HFFc6 (cell line): ENCODE results near the gene TSFM. TPM values are rescaled to one million over a fixed set of nuclear protein-coding genes. Genes with fewer than 3 reads are reported as not detected.

ENCODE experiments used
- DNase-seq: peaks from one replicate; pipeline ENCODE4 v3.0.0-alpha.2; 2018
- H3K27ac Mint-ChIP-seq: 2 replicates; pipeline ENCODE4 v1.8.0; 2020; ENCODE audit warnings: mild to moderate bottlenecking, mixed read lengths
- H3K27me3 Mint-ChIP-seq: 2 replicates; pipeline ENCODE4 v1.8.0; 2021; ENCODE audit warnings: mild to moderate bottlenecking, moderate library complexity, mixed read lengths; ENCODE audit not compliant: insufficient read depth
- H3K36me3 Mint-ChIP-seq: 2 replicates; pipeline ENCODE4 v1.8.0; 2021; ENCODE audit warnings: low read depth, mixed read lengths
- H3K4me1 Mint-ChIP-seq: 2 replicates; pipeline ENCODE4 v1.8.0; 2020; ENCODE audit warnings: low read depth, mixed read lengths
- H3K4me3 Mint-ChIP-seq: 2 replicates; pipeline ENCODE4 v1.8.0; 2020; ENCODE audit warnings: mild to moderate bottlenecking, moderate library complexity, mixed read lengths
- H3K9me3 Mint-ChIP-seq: 2 replicates; pipeline ENCODE4 v1.8.0; 2020; ENCODE audit warnings: mild to moderate bottlenecking, mixed read lengths
- total RNA-seq, 6 experiments: library from RNA; stranded (reverse); fragmentation: NEBNext Ultra II Directional; extraction: Animal tissue kit (Norgen Biotek cat#: 25700); gene quantifications; 2 replicates in 1 of 6; 3 replicates in 5 of 6; pipeline ENCODE4 v1.2.3, GENCODE V29; 2021
- TF ChIP-seq, protein P1 (sequence below): fragments of 200-600 bp; sonication (generic); IDR thresholded peaks from 2 replicates; pipeline ENCODE4 v1.5.0; 2021; ENCODE audit warnings: antibody characterized with exemption, mild to moderate bottlenecking

TSFM gene
- total RNA-seq, 6 experiments from 2014 or later: 28.6 to 36.8 (median 33.7) TPM

DNA sequence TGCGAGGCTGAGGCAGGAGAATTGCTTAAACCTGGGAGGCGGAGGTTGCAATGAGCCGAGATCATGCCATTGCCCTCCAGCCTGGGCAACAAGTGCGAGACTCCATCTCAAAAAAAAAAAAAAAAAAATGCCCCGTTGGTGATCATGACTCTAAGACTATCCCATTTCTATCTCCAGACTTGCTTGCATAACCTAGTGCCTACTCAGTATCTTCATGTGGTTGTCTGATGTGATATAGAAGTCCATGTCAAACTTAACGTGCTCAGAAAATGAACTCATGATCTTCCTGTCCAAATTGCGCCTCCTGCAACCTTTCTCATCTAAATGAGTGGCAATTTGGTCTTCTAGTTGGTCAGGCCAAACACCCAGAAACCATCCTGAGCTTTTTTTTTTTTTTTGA, 4.7 kb upstream of the TSFM start:
- Mint-ChIP-seq H3K4me1 (peaks cover 29% of the 10 kb centered on the region), H3K4me3 (no peak overlapping the region), H3K9me3 (no peaks in the 10 kb centered on the region), H3K27me3 (peaks cover 3% of the 10 kb centered on the region; the same call in 1 of the 2 replicates), H3K36me3 (peaks cover 22% of the 10 kb centered on the region), H3K27ac (no peak overlapping the region)
- DNase-seq: no peak
- TF ChIP-seq, protein P1, sequence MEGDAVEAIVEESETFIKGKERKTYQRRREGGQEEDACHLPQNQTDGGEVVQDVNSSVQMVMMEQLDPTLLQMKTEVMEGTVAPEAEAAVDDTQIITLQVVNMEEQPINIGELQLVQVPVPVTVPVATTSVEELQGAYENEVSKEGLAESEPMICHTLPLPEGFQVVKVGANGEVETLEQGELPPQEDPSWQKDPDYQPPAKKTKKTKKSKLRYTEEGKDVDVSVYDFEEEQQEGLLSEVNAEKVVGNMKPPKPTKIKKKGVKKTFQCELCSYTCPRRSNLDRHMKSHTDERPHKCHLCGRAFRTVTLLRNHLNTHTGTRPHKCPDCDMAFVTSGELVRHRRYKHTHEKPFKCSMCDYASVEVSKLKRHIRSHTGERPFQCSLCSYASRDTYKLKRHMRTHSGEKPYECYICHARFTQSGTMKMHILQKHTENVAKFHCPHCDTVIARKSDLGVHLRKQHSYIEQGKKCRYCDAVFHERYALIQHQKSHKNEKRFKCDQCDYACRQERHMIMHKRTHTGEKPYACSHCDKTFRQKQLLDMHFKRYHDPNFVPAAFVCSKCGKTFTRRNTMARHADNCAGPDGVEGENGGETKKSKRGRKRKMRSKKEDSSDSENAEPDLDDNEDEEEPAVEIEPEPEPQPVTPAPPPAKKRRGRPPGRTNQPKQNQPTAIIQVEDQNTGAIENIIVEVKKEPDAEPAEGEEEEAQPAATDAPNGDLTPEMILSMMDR: no peak

DNA sequence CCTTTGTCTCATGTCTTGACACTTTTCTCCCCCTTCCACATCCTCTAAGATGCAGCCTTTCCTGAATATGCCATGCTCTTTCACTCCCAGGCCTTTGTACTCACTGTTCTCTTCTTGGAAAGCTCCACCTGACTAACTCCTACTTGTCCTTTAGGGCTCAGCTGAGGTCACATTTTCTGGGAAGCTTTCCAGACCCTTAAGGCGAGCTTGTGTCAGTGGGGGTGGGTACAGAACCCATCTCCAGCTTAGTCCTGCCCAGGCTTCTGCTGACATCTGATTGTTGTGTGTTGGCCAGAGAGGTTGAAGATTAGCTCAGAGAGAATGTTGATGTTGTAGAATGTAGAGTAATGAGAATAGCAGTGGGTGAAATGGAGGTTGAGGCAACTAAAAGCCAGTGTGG, 2.9 kb upstream of the TSFM start:
- DNase-seq: peak; percentile 20
- TF ChIP-seq, protein P1: no peak
- H3K27me3 Mint-ChIP-seq: peaks cover 2% of the 10 kb centered on the region; the same call in 1 of the 2 replicates
- peak overlapping the region; percentile 17; the same call in 1 of the 2 replicates for H3K27ac Mint-ChIP-seq
- H3K4me1 Mint-ChIP-seq: peaks cover 22% of the 10 kb centered on the region
- H3K36me3 Mint-ChIP-seq: peaks cover 26% of the 10 kb centered on the region
- no peaks in the 10 kb centered on the region for H3K9me3 Mint-ChIP-seq
- no peak overlapping the region for H3K4me3 Mint-ChIP-seq

DNA sequence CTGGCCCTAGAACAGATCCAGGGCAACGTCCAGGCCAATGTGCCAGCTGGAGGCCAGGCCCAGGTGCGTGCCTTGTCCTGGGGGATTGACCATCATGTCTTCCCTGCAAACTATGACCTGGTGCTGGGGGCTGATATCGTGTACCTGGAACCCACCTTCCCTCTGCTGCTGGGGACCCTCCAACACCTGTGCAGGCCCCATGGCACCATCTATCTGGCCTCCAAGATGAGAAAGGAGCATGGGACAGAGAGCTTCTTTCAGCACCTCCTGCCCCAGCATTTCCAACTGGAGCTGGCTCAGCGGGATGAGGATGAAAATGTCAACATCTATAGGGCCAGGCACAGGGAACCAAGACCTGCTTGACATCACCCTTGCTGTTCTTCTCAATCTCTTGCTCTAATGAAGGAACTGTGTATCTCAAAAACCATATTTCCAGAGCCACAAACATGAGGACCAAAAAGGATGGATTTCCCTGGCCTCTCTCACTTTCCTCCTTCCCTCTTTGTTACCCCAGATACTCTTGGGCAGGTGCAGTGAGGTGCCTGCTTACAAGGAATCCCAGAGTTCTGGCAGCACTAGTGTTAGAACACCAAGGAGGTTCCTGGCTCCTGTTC, 2.2 kb upstream of the TSFM start:
- Mint-ChIP-seq H3K9me3 (no peaks in the 10 kb centered on the region), H3K27ac (no peak overlapping the region; the same call in 1 of the 2 replicates), H3K4me1 (peaks cover 22% of the 10 kb centered on the region), H3K4me3 (no peak overlapping the region), H3K27me3 (peaks cover 2% of the 10 kb centered on the region; the same call in 1 of the 2 replicates), H3K36me3 (peaks cover 26% of the 10 kb centered on the region)
- TF ChIP-seq, protein P1: no peak
- no peak for DNase-seq

DNA sequence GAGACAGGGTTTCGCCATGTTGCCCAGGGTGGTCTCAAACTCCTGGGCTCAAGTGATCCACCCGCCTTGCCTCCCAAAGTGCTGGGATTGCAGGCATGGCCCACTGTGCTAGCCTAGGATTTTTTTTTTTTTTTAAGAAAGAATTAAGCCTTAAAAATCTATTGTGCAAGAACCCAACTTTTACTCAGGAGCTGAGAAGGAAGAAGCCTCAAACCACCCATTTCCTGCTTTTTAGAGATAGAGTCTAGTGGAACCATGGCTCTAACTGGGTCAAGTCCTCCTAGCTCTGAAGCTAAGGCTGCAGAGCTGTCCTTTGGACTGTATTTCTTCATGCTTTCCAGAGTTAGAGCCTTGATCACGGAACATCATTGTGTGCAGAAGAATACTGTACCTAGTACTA, 1.3 kb upstream of the TSFM start:
- peaks cover 18% of the 10 kb centered on the region for H3K36me3 Mint-ChIP-seq
- no peak overlapping the region for H3K4me3 Mint-ChIP-seq
- H3K4me1 Mint-ChIP-seq: peaks cover 22% of the 10 kb centered on the region
- TF ChIP-seq, protein P1: no peak
- no peak overlapping the region for H3K27ac Mint-ChIP-seq
- no peak for DNase-seq
- no peaks in the 10 kb centered on the region for H3K9me3 Mint-ChIP-seq
- H3K27me3 Mint-ChIP-seq: peaks cover 2% of the 10 kb centered on the region; the same call in 1 of the 2 replicates

DNA sequence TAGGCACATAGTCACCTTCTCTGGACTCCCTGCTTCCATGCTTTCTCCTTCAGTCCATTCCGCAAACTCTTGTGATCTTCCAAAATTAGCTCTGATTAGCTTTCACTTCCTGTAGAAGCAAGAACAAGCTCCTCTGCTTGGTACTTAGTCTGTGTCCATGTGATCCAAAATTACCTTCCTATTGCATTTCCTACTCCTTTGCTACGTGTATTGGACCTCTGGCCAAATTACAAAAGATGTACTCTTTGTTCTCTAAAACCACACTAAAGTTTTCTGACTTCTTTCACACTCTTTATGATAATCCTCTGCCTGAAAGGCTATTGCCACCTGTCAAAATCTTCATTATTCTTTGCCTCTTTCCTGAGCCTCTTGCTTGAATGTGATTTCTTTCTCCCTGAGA, 786 bp upstream of the TSFM start:
- H3K9me3 Mint-ChIP-seq: no peaks in the 10 kb centered on the region
- H3K4me3 Mint-ChIP-seq: no peak overlapping the region
- TF ChIP-seq, protein P1: no peak
- H3K4me1 Mint-ChIP-seq: peaks cover 22% of the 10 kb centered on the region
- peaks cover 21% of the 10 kb centered on the region for H3K36me3 Mint-ChIP-seq
- H3K27me3 Mint-ChIP-seq: peaks cover 2% of the 10 kb centered on the region; the same call in 1 of the 2 replicates
- DNase-seq: no peak
- H3K27ac Mint-ChIP-seq: no peak overlapping the region
